Erythroblast (primary cell): ENCODE measurements around the gene GJE1.
"Not testable (repeated sequence)": the region's sequence is repeated elsewhere in the genome, so short reads cannot be mapped to it uniquely, and the experiment has no call there.

ENCODE experiments used
- DNase-seq, 2 experiments: peaks; one replicate each; lab custom pipeline; 2025; lab: John Stamatoyannopoulos, UW
- GATA1 ChIP-seq: IDR thresholded peaks from 2 replicates; pipeline ENCODE4 v1.6.1; 2011; ENCODE audit warnings: low read depth, mild to moderate bottlenecking, control low read depth, low read length, moderate library complexity
- POLR2A ChIP-seq: IDR thresholded peaks from 2 replicates; pipeline ENCODE4 v1.6.1; 2011; ENCODE audit warnings: mild to moderate bottlenecking, low read length

GJE1 gene

GRCh38 chr6:142132625-142133024 lies at the start of gene GJE1:
TSS of gene GJE1 (plus strand) at chr6:142132925. CDS start at chr6:142133159, 234 bp downstream.
- TF ChIP-seq GATA1 (no peak), POLR2A (no peak)
- DNase-seq, result no peak

- DNase-seq, result no peak
- no peak for TF ChIP-seq POLR2A
Observed at GRCh38 chr6:142087950-142088857, 44.5 kb upstream of the GJE1 start.

- no peak for TF ChIP-seq GATA1
- TF ChIP-seq POLR2A, result no peak
- DNase-seq, result no peak
Observed at GRCh38 chr6:142088858-142089216, 43.9 kb upstream of the GJE1 start.

GRCh38 chr6:142104820-142105219 lies 27.9 kb upstream of the GJE1 start:
- not testable (repeated sequence) for DNase-seq

GRCh38 chr6:142110820-142111219 lies 21.9 kb upstream of the GJE1 start:
- not testable (repeated sequence) for DNase-seq

GRCh38 chr6:142112451-142113061 lies 20.2 kb upstream of the GJE1 start:
- DNase-seq, result peak; percentile 67 to 75
- TF ChIP-seq POLR2A, result no peak
- no peak for TF ChIP-seq GATA1

- no peak for TF ChIP-seq GATA1
- no peak for TF ChIP-seq POLR2A
Observed at GRCh38 chr6:142117366-142117765, 15.4 kb upstream of the GJE1 start.

GRCh38 chr6:142118328-142118727 lies 14.4 kb upstream of the GJE1 start:
- DNase-seq, result no peak
- TF ChIP-seq POLR2A, result no peak
- no peak for TF ChIP-seq GATA1

More at GRCh38 chr6:142117366-142117765, 15.4 kb upstream of the GJE1 start:
- no peak for DNase-seq

GRCh38 chr6:142118925-142119324 lies 13.8 kb upstream of the GJE1 start:
- DNase-seq, result no peak
- TF ChIP-seq GATA1 (no peak), POLR2A (no peak)

GRCh38 chr6:142121342-142121741 lies 11.4 kb upstream of the GJE1 start:
- no peak for DNase-seq
- TF ChIP-seq GATA1 (no peak), POLR2A (no peak)

- no peak for TF ChIP-seq POLR2A
- TF ChIP-seq GATA1, result no peak
- DNase-seq, result no peak
Observed at GRCh38 chr6:142130814-142131213, 1.9 kb upstream of the GJE1 start.

GRCh38 chr6:142138876-142139275 lies 6.2 kb downstream of the GJE1 start:
- DNase-seq, result no peak
- TF ChIP-seq GATA1 (no peak), POLR2A (no peak)

GRCh38 chr6:142141531-142141930 lies 8.8 kb downstream of the GJE1 start:
- DNase-seq, result not testable (repeated sequence)

- peak; percentile 98 to 99 for DNase-seq
- TF ChIP-seq GATA1 (no peak), POLR2A (peak; percentile 83)
Observed at GRCh38 chr6:142146828-142147662, 14.3 kb downstream of the GJE1 start, which contains the start of the genes NMBR and VTA1. TSS of gene NMBR (minus strand) at chr6:142147122. CDS start at chr6:142088658, 58,464 bp downstream. TSS of gene VTA1 (plus strand) at chr6:142147263. CDS start at chr6:142147288, 25 bp downstream.

GRCh38 chr6:142152746-142153145 lies 20.0 kb downstream of the GJE1 start:
- no peak for DNase-seq
- TF ChIP-seq POLR2A, result no peak
- TF ChIP-seq GATA1, result no peak
